ENCODE data around the gene CRYL1.

The CRYL1 gene

DNA sequence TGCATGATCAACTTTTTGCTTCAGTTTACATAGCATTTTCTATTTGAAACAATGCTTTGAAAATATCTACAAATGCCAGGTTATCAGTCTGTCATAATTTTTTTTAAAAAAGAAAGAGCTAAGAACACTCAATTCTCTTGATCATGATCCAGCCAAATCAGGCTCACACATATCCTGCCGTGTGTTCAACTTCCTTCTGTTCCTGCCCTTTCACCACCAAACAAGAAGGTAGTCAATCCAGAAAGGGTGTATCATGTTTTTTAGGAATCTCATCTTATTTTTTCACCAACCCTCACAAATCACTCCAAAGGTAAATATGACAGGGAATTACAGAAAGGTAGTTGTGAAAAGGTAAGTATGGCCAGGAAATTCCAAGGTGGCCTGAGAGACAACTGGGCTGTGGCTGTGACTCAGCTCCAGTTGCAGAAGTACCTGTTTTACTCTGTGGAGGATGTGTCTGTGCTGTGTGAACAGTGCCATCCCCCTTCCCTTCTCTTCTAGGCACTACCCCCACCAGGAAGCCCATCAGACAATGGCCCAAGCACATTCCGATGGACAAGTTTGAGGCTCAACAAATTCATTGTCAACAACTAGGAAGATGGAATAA is 154.7 kb downstream of the CRYL1 start:
- no peak for DNase-seq (ENCODE audit: low read depth in 2 of 2)

DNA sequence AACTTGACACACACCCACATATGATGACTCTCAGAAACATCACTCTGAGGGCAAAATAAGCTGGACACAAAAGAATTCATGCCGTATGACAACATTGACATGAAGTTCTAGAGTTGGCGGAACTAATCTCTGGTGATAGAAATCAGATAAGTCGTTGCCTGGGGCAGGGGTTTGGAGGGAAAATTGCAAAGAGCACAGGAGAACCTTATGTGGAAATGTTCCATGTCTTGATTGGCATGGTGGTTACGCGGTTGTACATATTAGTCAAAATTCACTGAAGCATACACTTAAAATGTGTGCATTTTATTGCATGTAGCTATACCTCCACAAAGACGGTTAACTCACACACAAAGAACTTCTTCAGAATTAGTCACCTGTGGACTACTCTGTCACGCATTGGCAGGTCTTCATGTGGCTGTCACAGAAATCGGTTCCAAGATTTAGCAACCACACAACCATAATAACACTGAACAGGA is 155.7 kb downstream of the CRYL1 start:
- no peak for DNase-seq (ENCODE audit: low read depth in 2 of 2)

GRCh38 chr13:20366056-20366455 is 159.6 kb downstream of the CRYL1 start:
- no peak for DNase-seq (ENCODE audit: low read depth in 2 of 2)

- no peak for DNase-seq (ENCODE audit: low read depth in 2 of 2)
Observed at GRCh38 chr13:20363603-20364002, 162.1 kb downstream of the CRYL1 start.

- no peak for DNase-seq (ENCODE audit: low read depth in 2 of 2)
Observed at GRCh38 chr13:20363172-20363571, 162.5 kb downstream of the CRYL1 start.

DNA sequence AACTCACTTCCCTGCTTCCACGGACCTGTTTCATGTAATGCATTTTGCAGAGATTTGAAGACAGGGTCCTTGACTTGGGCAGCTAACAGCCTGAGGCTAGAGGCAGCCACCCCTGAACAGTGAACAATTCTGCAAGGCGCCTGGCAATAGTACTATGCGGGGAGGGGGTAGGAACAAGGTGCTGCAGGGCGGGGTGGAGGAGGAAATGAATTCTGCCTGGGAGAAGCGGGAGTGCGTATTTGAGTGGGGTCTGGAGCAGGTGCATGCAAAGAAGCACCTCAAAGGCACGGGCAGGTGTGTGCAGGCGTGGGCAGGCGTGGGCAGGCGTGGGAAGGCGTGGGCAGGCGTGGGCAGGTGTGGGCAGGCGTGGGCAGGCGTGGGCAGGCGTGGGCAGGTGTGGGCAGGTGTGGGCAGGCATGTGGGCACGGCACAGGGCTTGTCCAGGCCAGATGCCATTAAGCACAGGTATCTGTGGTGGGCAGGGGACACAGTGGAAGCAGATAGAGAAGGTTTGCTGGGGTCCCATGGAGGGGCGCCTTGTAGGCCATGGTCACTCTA is 163.1 kb downstream of the CRYL1 start:
- no peak for DNase-seq (ENCODE audit: low read depth in 2 of 2)

- DNase-seq (ENCODE audit: low read depth in 2 of 2), result no peak
Observed at GRCh38 chr13:20360835-20361412, 164.7 kb downstream of the CRYL1 start.

- DNase-seq (ENCODE audit: low read depth in 2 of 2), result no peak
Observed at GRCh38 chr13:20360041-20360491, 165.6 kb downstream of the CRYL1 start.

DNA sequence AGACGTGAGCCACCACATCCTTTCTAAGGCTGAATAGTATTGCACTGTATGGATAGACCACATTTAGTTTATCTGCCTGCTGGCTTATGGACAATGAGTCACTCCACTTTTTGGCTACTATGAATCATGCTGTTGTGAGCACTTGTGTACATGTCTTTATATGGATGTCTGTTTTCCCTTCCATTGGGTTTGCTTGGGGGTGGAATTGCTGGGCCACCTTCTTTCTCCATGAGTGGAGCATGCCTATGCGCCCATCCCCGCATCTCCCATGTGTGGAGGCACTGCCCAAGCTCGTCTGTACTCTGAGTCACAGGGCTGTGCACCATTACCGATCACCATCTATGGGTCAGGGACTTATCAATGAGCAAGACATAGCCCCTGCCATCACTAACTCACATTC is 166.3 kb downstream of the CRYL1 start:
- DNase-seq (ENCODE audit: low read depth in 2 of 2), result no peak

- DNase-seq (ENCODE audit: low read depth in 2 of 2), result no peak
Observed at GRCh38 chr13:20358022-20358421, 167.6 kb downstream of the CRYL1 start.

- DNase-seq (ENCODE audit: low read depth in 2 of 2), result no peak
Observed at GRCh38 chr13:20356444-20356843, 169.2 kb downstream of the CRYL1 start.

GRCh38 chr13:20354722-20355121 is 170.9 kb downstream of the CRYL1 start:
- no peak for DNase-seq (ENCODE audit: low read depth in 2 of 2)

DNA sequence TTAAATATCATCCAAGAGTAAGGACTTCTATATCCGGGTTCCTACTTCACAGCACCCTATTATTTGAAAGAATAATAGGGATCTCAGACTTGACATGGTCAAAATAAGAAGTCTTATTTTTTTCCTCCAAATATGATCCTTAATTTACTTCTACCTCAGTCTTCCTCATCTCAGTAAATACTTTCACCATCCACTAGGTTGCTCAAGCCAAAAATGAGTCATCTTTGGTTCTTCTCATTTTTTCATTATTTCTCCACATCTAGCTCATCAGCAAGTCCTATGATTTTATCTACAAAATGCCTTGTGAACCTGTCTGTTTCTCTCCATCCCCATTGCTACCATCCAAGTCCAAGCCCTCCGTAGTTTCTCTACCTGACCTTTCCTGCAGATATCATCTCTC is 171.7 kb downstream of the CRYL1 start:
- no peak for DNase-seq (ENCODE audit: low read depth in 2 of 2)

Data from stimulated activated CD4-positive, alpha-beta T cell treated with anti-CD3 and anti-CD28 coated beads, Interleukin-1b, Interleukin-23, amount 100 ng/mL, for 4 hours (primary cell).